Body of pancreas (tissue), 4 donors: ENCODE results near the gene ESPL1.

Experiments
- POLR2A ChIP-seq, 3 donors: fragments of 450-650 bp; IDR thresholded peaks; one replicate each; pipeline ENCODE4 v1.6.1; 2016; ENCODE audit warnings: antibody characterized with exemption in 3 of 3, mild to moderate bottlenecking in 2 of 3
- TF ChIP-seq, protein P1 (sequence below), 7 experiments: fragments of 450-650 bp in 4 of 7; fragments of 200-600 bp in 3 of 7; sonication (generic) in 3 of 7; IDR thresholded peaks; one replicate each; pipeline ENCODE4 v1.5.1; 2016 to 2019; ENCODE audit warnings: antibody characterized with exemption in 7 of 7

DNA sequence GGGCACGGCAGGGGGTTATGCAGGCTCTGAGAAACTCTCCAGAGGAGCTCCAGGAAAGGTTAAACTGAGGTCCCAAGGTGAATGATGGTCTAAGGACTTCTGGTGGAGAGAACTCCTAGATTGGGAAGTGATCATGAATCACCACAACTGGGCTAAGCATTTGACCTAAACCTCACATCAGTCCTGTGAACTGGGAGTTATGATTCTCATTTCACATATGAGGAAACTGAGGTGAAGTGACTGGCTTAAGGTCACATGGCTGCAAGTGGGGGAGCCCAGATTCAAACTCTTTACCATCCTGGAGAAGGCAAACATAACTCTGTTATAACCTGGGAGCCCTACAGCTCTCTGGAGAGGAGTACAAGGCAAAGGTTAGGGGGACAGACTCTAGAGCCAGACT is 40.3 kb upstream of the ESPL1 start:
- TF ChIP-seq, protein P1, sequence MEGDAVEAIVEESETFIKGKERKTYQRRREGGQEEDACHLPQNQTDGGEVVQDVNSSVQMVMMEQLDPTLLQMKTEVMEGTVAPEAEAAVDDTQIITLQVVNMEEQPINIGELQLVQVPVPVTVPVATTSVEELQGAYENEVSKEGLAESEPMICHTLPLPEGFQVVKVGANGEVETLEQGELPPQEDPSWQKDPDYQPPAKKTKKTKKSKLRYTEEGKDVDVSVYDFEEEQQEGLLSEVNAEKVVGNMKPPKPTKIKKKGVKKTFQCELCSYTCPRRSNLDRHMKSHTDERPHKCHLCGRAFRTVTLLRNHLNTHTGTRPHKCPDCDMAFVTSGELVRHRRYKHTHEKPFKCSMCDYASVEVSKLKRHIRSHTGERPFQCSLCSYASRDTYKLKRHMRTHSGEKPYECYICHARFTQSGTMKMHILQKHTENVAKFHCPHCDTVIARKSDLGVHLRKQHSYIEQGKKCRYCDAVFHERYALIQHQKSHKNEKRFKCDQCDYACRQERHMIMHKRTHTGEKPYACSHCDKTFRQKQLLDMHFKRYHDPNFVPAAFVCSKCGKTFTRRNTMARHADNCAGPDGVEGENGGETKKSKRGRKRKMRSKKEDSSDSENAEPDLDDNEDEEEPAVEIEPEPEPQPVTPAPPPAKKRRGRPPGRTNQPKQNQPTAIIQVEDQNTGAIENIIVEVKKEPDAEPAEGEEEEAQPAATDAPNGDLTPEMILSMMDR (IDR thresholded peaks at IDR 0.05) = no peak
- no peak for TF ChIP-seq POLR2A (IDR thresholded peaks at IDR 0.05)
